GM19099 (cell line): ENCODE data around the gene RNF157.

ENCODE experiments used
- POLR2A ChIP-seq: IDR thresholded peaks from 3 replicates; pipeline ENCODE4 v1.6.1; 2011; ENCODE audit warnings: low read depth; ENCODE audit not compliant: insufficient read length; ENCODE audit errors: extremely low read depth

Gene RNF157

DNA sequence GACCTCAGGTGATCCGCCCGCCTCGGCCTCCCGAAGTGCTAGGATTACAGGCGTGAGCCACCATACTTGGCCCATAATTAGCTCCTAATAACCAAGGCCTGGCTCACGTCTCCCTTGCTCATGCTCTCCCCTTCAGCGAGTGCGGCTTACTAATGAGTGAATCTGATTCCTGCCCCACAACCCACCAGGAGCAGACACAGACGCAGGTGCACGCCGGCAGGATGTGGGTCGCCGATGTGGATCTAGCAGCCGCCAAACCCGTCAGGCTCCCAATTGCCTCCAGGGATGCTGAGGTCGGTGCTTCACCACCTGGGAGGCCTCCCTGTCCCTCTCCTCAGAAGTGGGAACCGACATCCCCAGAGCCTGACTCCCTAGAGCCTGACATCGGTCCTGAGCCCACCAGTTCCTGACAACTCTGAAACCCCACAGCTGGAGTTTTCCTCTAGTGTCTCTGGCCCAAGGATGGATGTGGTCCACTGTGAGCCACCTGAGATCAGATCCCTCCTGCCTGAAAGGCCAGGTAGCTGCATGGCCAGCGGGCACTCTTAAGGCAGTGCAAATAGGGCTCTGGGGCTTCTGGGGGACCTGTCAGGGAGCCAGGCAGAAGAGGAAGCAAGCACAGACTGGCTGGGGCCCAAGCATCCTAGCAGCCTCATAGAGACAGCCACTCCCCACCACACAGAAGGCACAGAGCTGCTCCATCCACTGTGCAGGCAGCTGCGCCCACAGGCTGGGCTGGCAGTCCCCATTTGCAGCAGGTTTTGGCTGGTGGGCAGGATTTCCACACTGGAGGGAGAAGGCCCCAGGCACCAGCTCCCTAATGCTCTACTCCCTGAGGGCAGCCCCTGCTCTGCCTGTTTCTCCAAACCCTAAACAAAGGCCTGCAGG lies 147.5 kb downstream of the RNF157 start:
- no peak for TF ChIP-seq POLR2A
